GM19455 (cell line): ENCODE results near the gene EPHA4.

Experiments
- ATAC-seq: cut with Tn5 transposase; IDR thresholded peaks from one replicate; pipeline ENCODE4 v1.9.1; 2021; ENCODE audit not compliant: unreplicated experiment

EPHA4 gene

GRCh38 chr2:221571551-221572218, 419 bp downstream of the EPHA4 start:
- peak; percentile 19 for ATAC-seq

GRCh38 chr2:221571025-221571550, 1.0 kb downstream of the EPHA4 start:
- no peak for ATAC-seq

DNA sequence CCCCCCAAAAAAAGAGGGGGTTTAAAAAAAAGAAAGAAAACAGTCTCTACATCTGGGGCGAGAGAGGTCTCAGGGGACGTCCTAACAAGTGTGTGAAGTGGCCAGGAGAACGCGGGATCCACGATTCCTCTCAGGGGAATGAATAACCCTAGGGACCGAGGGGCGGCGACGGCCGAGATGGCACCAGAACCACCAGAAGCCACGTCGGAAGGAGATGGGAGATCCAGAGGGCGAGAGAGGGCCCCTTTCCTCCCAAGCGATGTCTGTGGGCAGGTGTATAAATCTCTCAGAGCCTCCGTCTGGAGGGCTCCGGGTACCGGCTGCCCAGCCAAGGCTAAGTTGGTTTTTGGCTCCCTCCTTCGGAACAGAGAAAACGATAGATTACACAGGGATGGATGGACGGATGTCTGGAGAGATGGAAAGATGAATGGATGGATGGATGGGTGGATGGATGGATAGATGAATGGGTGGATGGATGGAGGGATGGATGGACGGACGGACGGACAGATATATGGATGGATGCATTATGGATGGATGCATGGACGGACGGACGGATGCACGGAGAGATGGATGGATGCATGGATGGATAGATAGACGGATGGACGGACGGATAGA, 1.7 kb downstream of the EPHA4 start:
- ATAC-seq = no peak

DNA sequence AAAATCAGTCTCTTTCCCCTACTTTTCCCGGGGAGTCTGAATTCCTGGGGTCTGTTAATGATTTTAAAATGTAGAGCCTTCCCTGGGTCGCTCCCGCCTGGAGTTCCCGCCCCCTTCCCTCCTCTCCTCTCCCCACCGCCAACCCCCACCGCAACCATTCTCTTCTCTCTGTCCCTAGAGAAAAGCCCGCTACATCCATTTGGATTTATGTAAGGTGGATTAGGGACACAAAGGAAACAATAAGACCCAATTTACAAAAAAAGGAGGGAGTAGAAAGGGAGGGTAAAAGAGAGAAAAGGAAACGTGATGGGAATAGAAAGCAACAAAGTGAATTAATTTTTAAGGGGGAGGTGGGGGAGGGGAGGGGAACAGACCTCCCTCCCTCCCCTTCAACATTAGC, 2.2 kb downstream of the EPHA4 start:
- no peak for ATAC-seq

GRCh38 chr2:221569425-221569845, 2.7 kb downstream of the EPHA4 start:
- no peak for ATAC-seq

GRCh38 chr2:221568299-221568698, 3.8 kb downstream of the EPHA4 start:
- no peak for ATAC-seq

DNA sequence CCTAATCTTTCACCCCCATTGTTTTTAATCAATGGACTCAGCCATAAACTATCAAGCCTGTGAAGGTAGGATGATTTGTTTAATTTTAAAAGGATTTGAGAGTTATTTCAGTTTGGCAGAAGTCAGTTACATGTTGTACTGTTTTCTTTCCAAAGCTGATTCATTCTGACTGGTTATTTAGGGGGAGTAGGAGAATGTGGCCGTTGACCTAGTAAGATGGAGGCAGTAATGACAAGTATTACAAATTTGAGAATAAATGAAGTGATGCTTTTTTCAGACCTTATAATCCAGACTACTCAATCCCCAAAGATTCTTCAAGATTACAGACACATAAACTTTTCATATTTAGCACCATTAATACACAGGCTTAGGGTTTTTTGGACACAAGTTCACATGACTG, 4.3 kb downstream of the EPHA4 start:
- no peak for ATAC-seq

GRCh38 chr2:221567231-221567760, 4.8 kb downstream of the EPHA4 start:
- no peak for ATAC-seq

- ATAC-seq = no peak
Measured at GRCh38 chr2:221563270-221563985, 8.7 kb downstream of the EPHA4 start.

DNA sequence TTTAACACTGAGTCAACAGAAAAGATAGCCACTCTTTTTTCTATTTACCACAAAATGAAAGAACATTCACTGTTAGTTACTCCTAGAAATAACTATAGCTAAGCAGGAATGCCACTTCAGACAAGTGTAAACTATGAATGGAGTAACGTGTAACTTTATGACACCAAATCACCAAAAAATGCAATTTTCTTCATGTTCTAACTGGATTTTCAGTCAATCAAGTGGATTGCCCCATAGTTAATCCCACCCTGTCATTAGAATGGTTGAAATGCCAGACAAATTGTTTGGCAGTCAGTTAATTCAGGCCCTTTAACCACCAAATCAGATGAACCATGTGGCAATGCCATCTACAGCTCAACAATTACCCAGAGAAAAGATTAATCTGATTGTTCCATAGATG, 9.9 kb downstream of the EPHA4 start:
- no peak for ATAC-seq

DNA sequence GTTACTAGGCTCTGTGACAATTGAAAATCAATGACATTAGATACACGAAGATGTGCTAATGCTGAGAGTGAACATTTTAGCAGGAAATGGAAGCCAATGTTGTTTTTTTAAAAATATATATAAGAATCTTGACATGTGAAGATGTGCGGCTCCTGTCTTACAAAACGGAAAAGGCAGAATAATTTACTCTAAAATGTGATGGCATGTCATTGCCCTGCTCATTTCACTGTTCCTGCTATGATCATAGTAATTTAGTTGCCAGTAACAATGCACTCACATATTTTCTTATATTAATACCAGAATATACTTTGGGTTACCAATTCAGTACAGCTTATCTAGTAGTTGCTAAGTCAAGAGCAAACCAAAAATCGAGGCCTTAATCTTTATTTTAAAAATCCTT, 10.3 kb downstream of the EPHA4 start:
- ATAC-seq = no peak

DNA sequence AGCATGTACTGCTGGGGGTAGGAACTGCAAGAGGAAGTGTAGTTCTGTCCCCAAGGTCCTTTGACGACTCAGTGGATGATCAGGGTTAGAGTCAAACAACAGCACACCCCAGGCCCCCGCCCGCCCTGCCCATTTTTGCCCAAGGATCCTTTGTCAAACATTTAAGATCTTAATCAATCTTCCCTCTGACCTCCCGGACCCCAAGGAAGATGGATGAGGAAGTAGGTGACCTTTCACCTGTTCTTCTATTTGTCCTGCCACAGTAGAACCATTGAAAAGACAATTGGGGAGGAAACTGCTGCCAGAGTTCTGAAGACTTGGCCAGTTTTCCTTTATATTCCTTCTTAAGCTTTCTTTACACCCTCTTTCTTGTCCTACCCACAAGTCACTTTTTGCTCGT, 12.1 kb downstream of the EPHA4 start:
- no peak for ATAC-seq

DNA sequence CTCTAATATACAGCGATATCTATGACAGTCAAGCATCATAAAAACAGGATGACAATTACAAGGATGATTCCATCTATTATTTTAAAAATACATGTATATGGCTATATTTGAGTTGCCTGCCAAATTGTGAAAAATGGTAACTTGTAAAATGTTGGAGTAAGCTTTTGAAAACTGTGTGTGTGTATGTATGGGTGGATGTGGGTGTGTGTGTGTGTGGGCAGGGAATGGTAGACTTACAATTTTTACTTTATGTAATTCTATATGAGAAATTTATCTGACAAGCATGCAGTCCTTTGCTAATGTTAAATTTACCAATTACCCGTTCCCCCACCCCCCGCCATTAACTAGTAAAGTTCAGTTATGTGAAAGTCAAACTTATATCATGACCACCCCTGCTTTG, 14.0 kb downstream of the EPHA4 start:
- ATAC-seq = no peak

DNA sequence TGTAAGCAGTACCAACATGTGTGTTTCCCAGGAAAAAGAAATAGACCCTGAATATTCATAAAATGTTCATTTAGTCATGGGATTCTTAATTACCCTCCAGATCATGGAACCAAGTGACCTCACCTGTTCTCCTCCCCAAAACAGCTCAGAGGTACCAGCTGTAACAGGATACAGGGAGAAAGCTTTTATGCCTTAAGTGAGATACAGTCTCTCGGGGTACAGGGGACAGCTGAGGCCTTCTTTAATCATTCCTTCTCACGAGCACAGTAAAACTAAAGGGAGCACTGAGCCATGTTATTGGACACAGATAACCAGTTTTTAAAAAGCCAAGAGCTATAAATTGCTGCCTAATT, 16.6 kb downstream of the EPHA4 start:
- ATAC-seq = peak; percentile 54

DNA sequence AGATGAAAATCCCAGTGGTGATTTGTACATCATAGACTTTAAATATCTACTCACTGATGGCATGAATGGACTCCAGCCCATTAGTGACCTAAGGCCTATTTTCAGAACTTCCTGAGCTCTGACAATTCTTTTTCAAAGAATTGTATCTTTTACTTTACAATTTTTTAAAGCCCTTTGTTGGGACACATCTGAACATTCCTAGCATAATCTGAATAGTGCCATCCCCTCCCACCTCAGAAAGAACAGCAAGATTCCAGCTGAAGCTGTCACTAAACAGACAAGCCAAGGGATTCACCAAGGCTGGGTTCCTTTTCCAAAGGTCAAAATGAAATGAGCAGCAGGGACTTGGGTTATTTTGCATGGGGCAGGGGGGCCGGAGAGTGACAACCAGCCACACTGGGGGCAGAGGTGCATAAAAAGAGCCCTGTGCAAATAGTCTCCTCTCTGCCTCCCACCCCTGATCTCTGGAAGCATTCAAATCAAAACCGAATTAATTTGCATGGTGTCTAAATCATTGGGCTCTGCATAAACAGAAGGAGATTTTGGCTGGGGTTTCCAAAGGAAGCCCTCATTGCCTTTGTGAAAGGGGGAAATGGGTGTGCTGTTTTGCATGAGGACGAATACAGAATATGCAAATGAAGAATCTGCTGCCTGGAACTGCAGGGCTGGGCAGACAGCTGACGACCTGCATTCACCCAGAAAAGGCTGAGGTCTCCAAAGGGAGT, 17.2 kb downstream of the EPHA4 start:
- peak; percentile 99 for ATAC-seq

DNA sequence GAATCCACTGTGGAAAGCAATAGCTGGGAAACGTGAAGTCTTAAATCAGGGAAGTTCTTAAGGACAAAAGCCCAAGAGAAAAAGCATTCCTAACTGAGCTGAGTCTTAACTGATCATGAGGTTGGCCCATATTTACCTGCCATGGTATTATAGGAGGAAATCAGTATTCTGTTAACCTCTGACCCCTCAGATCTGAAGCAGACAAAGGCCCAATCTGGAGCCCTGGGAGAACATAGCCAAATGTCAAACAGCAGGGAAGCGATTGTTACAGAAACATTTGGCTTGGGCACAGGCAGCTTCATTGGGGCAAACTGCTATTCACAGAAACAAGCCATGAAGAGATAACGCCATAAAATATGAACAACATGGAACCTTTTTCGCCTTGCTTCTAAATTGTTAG, 18.8 kb downstream of the EPHA4 start:
- ATAC-seq = no peak

- ATAC-seq = no peak
Measured at GRCh38 chr2:221552291-221552690, 19.8 kb downstream of the EPHA4 start.

- no peak for ATAC-seq
Measured at GRCh38 chr2:221551864-221552263, 20.2 kb downstream of the EPHA4 start.

DNA sequence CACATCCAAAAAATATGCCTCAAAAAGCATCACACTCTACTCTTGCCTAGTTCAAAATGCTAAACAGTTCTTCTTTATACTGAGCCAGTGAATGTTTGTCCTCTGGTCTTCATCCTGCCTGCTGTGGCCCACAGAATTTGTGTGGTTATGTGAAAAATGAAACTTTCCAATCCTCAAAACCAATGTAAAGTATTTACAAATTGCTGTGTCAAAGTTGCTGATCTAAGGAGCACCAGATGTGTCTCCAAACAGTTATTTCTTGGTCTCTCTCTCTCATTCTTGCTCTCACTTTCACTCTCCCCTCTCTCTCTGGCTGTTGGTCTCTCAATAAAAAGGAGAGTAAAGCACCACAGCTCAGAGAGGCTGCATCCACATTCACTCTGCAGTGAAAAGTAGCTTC, 23.0 kb downstream of the EPHA4 start:
- ATAC-seq = peak; percentile 89

DNA sequence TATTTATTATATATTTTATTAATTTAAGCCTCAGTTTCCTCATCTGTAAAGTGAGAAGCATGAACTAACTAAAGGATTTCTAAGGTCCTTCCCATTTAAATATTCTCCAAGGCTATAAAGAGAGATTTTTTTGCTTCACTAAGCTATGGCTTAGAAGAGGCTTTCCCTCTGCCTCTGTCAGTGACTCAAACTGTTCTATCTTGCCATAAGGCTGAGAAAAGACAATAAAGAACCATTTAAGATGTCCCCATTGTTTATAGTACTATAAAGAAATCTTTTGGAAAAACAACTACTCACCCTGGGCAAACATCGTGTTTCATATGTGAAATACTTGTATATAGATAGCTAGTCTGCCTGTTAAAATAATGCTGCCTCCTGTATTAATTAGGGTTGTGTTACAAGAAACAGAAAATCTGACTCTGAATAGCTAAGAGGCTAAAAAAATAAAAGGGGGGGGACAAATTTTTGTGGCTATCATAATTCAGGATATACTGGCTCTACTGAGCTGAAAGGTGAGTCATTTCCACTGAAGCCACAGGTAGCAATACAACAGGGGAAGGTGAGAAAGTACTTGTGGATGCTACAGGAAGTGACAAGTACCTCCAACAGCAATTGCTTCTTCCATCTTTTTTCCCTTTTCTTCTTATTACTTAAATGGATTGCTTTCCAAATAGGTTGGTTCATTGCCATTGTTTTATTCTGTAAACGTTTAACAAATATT, 25.4 kb downstream of the EPHA4 start:
- ATAC-seq = no peak
